Amniotic epithelial cell (primary cell): ENCODE measurements around the gene GRB2.

Experiments
- DNase-seq: peaks from one replicate; pipeline ENCODE4 v3.0.0-alpha.2; 2010; ENCODE audit warnings: low read depth

The GRB2 gene

GRCh38 chr17:75277664-75278071, 127.8 kb downstream of the GRB2 start:
- DNase-seq: peak; percentile 28

- peak; percentile 82 for DNase-seq
Measured at GRCh38 chr17:75273977-75274708, 131.3 kb downstream of the GRB2 start.

- no peak for DNase-seq
Measured at GRCh38 chr17:75272848-75273184, 132.7 kb downstream of the GRB2 start.

GRCh38 chr17:75271955-75272847, 133.3 kb downstream of the GRB2 start:
- DNase-seq: no peak

- no peak for DNase-seq
Measured at GRCh38 chr17:75271233-75271954, 134.1 kb downstream of the GRB2 start.

- peak; percentile 43 for DNase-seq
Measured at GRCh38 chr17:75270966-75271232, 134.6 kb downstream of the GRB2 start, which contains the start of gene MIF4GD. Gene MIF4GD (minus strand): TSS chr17:75271231. CDS start chr17:75270195, 1,036 bp downstream.

GRCh38 chr17:75270218-75270965, 135.1 kb downstream of the GRB2 start:
- peak; percentile 80 for DNase-seq

- DNase-seq: no peak
Measured at GRCh38 chr17:75269844-75270217, 135.6 kb downstream of the GRB2 start.
